ENCODE measurements around the gene MEIS2. TPM values are rescaled to one million over a fixed set of nuclear protein-coding genes. Genes with fewer than 3 reads are reported as not detected.

MEIS2 gene
- total and polyA plus RNA-seq, 2 experiments from 2014 or later: 0.27 TPM; not detected in 1

DNA sequence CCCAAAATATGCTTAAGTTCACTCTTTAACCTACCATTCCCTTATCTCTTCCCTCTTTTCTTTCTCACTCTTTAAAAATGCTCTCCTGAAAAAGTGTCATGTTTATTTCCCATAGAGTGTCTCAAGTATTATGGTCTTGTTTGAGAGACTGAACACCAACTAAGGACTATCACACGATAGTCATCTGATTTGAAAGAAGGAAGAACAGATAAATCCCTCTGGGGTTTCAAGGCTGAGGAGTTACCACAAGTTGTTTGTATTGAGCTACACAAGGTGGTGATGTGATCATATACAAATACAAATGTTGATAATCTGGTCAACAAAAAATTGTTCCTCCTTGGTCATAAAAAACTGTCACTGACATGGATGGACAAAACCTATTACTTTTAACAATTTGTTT, 13.8 kb downstream of the MEIS2 start:
- no peak overlapping the region for H2AFZ ChIP-seq
- no peaks in the 10 kb centered on the region for H3K9me2 ChIP-seq (ENCODE audit: insufficient read depth)
- no peak overlapping the region for H3K27ac Mint-ChIP-seq
- no peak for DNase-seq (ENCODE audit: low spot score)
- H3K36me3 ChIP-seq (ENCODE audit: insufficient read depth): no peaks in the 10 kb centered on the region
- no peaks in the 10 kb centered on the region for H3K9me3 Mint-ChIP-seq
- H3K27me3 ChIP-seq (ENCODE audit: insufficient read depth): peaks cover 10% of the 10 kb centered on the region
- no peak overlapping the region for H3K4me3 ChIP-seq
- H3K4me1 ChIP-seq (ENCODE audit: insufficient read depth): peaks cover 36% of the 10 kb centered on the region
- no peaks in the 10 kb centered on the region for H3F3A ChIP-seq (replicated peaks; ENCODE audit: low read depth)
- no peaks in the 10 kb centered on the region for H3K79me2 ChIP-seq (replicated peaks; ENCODE audit: insufficient read depth)
- TF ChIP-seq, protein P1, sequence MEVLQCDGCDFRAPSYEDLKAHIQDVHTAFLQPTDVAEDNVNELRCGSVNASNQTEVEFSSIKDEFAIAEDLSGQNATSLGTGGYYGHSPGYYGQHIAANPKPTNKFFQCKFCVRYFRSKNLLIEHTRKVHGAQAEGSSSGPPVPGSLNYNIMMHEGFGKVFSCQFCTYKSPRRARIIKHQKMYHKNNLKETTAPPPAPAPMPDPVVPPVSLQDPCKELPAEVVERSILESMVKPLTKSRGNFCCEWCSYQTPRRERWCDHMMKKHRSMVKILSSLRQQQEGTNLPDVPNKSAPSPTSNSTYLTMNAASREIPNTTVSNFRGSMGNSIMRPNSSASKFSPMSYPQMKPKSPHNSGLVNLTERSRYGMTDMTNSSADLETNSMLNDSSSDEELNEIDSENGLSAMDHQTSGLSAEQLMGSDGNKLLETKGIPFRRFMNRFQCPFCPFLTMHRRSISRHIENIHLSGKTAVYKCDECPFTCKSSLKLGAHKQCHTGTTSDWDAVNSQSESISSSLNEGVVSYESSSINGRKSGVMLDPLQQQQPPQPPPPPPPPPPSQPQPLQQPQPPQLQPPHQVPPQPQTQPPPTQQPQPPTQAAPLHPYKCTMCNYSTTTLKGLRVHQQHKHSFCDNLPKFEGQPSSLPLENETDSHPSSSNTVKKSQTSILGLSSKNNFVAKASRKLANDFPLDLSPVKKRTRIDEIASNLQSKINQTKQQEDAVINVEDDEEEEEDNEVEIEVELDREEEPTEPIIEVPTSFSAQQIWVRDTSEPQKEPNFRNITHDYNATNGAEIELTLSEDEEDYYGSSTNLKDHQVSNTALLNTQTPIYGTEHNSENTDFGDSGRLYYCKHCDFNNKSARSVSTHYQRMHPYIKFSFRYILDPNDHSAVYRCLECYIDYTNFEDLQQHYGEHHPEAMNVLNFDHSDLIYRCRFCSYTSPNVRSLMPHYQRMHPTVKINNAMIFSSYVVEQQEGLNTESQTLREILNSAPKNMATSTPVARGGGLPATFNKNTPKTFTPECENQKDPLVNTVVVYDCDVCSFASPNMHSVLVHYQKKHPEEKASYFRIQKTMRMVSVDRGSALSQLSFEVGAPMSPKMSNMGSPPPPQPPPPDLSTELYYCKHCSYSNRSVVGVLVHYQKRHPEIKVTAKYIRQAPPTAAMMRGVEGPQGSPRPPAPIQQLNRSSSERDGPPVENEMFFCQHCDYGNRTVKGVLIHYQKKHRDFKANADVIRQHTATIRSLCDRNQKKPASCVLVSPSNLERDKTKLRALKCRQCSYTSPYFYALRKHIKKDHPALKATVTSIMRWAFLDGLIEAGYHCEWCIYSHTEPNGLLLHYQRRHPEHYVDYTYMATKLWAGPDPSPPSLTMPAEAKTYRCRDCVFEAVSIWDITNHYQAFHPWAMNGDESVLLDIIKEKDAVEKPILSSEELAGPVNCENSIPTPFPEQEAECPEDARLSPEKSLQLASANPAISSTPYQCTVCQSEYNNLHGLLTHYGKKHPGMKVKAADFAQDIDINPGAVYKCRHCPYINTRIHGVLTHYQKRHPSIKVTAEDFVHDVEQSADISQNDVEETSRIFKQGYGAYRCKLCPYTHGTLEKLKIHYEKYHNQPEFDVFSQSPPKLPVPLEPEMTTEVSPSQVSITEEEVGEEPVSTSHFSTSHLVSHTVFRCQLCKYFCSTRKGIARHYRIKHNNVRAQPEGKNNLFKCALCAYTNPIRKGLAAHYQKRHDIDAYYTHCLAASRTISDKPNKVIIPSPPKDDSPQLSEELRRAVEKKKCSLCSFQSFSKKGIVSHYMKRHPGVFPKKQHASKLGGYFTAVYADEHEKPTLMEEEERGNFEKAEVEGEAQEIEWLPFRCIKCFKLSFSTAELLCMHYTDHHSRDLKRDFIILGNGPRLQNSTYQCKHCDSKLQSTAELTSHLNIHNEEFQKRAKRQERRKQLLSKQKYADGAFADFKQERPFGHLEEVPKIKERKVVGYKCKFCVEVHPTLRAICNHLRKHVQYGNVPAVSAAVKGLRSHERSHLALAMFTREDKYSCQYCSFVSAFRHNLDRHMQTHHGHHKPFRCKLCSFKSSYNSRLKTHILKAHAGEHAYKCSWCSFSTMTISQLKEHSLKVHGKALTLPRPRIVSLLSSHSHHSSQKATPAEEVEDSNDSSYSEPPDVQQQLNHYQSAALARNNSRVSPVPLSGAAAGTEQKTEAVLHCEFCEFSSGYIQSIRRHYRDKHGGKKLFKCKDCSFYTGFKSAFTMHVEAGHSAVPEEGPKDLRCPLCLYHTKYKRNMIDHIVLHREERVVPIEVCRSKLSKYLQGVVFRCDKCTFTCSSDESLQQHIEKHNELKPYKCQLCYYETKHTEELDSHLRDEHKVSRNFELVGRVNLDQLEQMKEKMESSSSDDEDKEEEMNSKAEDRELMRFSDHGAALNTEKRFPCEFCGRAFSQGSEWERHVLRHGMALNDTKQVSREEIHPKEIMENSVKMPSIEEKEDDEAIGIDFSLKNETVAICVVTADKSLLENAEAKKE (CRISPR knock-in tag; IDR thresholded peaks at IDR 0.05): no peak
- TF ChIP-seq CREB1 (CRISPR knock-in tag; IDR thresholded peaks at IDR 0.05; ENCODE audit: low read depth) (no peak), POLR2AphosphoS5 (IDR thresholded peaks at IDR 0.05; ENCODE audit: low read depth) (no peak), STAT1 (IDR thresholded peaks at IDR 0.05; ENCODE audit: unreplicated experiment) (no peak), EZH2phosphoT487 (IDR thresholded peaks at IDR 0.05; ENCODE audit: unreplicated experiment) (no peak), ZNF331 (CRISPR knock-in tag; IDR thresholded peaks at IDR 0.05; ENCODE audit: low read depth) (no peak), NANOG (IDR thresholded peaks at IDR 0.05; ENCODE audit: borderline replicate concordance) (no peak), JUNB (IDR thresholded peaks at IDR 0.05; ENCODE audit: unreplicated experiment) (no peak), ZNF114 (CRISPR knock-in tag; IDR thresholded peaks at IDR 0.05) (no peak)
- TF ChIP-seq, protein P2, sequence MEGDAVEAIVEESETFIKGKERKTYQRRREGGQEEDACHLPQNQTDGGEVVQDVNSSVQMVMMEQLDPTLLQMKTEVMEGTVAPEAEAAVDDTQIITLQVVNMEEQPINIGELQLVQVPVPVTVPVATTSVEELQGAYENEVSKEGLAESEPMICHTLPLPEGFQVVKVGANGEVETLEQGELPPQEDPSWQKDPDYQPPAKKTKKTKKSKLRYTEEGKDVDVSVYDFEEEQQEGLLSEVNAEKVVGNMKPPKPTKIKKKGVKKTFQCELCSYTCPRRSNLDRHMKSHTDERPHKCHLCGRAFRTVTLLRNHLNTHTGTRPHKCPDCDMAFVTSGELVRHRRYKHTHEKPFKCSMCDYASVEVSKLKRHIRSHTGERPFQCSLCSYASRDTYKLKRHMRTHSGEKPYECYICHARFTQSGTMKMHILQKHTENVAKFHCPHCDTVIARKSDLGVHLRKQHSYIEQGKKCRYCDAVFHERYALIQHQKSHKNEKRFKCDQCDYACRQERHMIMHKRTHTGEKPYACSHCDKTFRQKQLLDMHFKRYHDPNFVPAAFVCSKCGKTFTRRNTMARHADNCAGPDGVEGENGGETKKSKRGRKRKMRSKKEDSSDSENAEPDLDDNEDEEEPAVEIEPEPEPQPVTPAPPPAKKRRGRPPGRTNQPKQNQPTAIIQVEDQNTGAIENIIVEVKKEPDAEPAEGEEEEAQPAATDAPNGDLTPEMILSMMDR (conservative IDR thresholded peaks at IDR 0.05; ENCODE audit: low read depth in 2 of 2): no peak
- TF ChIP-seq, protein P3, sequence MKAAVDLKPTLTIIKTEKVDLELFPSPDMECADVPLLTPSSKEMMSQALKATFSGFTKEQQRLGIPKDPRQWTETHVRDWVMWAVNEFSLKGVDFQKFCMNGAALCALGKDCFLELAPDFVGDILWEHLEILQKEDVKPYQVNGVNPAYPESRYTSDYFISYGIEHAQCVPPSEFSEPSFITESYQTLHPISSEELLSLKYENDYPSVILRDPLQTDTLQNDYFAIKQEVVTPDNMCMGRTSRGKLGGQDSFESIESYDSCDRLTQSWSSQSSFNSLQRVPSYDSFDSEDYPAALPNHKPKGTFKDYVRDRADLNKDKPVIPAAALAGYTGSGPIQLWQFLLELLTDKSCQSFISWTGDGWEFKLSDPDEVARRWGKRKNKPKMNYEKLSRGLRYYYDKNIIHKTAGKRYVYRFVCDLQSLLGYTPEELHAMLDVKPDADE (IDR thresholded peaks at IDR 0.05): no peak
- no peaks in the 10 kb centered on the region for H3K27me3 Mint-ChIP-seq (ENCODE audit: insufficient read depth, low read depth, poor library complexity)
- no peaks in the 10 kb centered on the region for H3K36me3 Mint-ChIP-seq (ENCODE audit: low read depth)
- no peak overlapping the region for H3K27ac ChIP-seq (ENCODE audit: low read depth)
- H4K20me1 ChIP-seq (replicated peaks; ENCODE audit: insufficient read depth): no peaks in the 10 kb centered on the region
- H3K4me2 ChIP-seq: no peak overlapping the region
- ATAC-seq: no peak
- no peak overlapping the region for H3K4me3 Mint-ChIP-seq
- H3K4me1 Mint-ChIP-seq: peaks cover 37% of the 10 kb centered on the region
